ENCODE measurements around the gene HIBADH. TPM values are rescaled to one million over a fixed set of nuclear protein-coding genes. Genes with fewer than 3 reads are reported as not detected.

The HIBADH gene
- total RNA-seq, 1 experiment from 2014 or later = 23.2 TPM

GRCh38 chr7:27700501-27700900 lies 37.8 kb upstream of the HIBADH start:
- no CpG with 5 or more reads among the region's 6 CpGs for whole genome bisulfite sequencing (ENCODE audit: extremely low coverage, insufficient read length, low lambda C conversion rate)

More at GRCh38 chr7:27700501-27700900, 37.8 kb upstream of the HIBADH start:
- Histone ChIP-seq H3K4ac (ENCODE audit: low read depth, low read length) (no peak overlapping the region), H2AK5ac (ENCODE audit: insufficient read length, low read length) (no peak overlapping the region), H3K4me1 (ENCODE audit: insufficient read depth, low read length) (no peaks in the 10 kb centered on the region), H2BK5ac (ENCODE audit: insufficient read length, low read length) (no peak overlapping the region), H2BK12ac (ENCODE audit: insufficient read length, low read depth, low read length) (no peak overlapping the region), H3K9me3 (ENCODE audit: control insufficient read depth, low read depth, low read length) (no peaks in the 10 kb centered on the region), H2AFZ (ENCODE audit: low read length) (no peak overlapping the region), H3K79me1 (ENCODE audit: insufficient read depth, low read depth, low read length, poor library complexity, severe bottlenecking) (no peaks in the 10 kb centered on the region), H3K18ac (ENCODE audit: insufficient read length, low read depth, low read length) (no peak overlapping the region), H3K23me2 (ENCODE audit: insufficient read length, low read depth, low read length, poor library complexity, severe bottlenecking) (no peaks in the 10 kb centered on the region), H2BK15ac (ENCODE audit: low read depth, low read length) (no peak overlapping the region), H2BK20ac (ENCODE audit: low read depth, low read length, poor library complexity, severe bottlenecking) (no peak overlapping the region), H3K9ac (ENCODE audit: extremely low read depth, insufficient read length, low read length) (no peak overlapping the region), H3K23ac (ENCODE audit: insufficient read length, low read depth, low read length) (no peak overlapping the region), H3K27ac (ENCODE audit: insufficient read length, low read depth, low read length) (no peak overlapping the region), H2BK120ac (ENCODE audit: low read depth, low read length, poor library complexity, severe bottlenecking) (no peak overlapping the region), H4K91ac (ENCODE audit: insufficient read length, low read depth, low read length) (no peak overlapping the region), H3K14ac (ENCODE audit: insufficient read depth, low read length) (no peak overlapping the region), H3K4me2 (ENCODE audit: insufficient read depth, insufficient read length, low read length) (no peak overlapping the region), H3K27me3 (ENCODE audit: insufficient read depth, low read length) (no peaks in the 10 kb centered on the region), H3K79me2 (ENCODE audit: insufficient read depth, low read length) (no peaks in the 10 kb centered on the region), H4K20me1 (ENCODE audit: control insufficient read depth, insufficient read depth, insufficient read length) (no peaks in the 10 kb centered on the region), H4K8ac (replicated peaks; ENCODE audit: insufficient read length, low read depth, low read length) (no peak overlapping the region), H4K5ac (ENCODE audit: insufficient read length, low read depth, low read length) (no peak overlapping the region), H3K56ac (ENCODE audit: insufficient read length, low read depth, low read length) (no peak overlapping the region), H3T11ph (ENCODE audit: low read length) (no peak overlapping the region)
- TF ChIP-seq, protein P1, sequence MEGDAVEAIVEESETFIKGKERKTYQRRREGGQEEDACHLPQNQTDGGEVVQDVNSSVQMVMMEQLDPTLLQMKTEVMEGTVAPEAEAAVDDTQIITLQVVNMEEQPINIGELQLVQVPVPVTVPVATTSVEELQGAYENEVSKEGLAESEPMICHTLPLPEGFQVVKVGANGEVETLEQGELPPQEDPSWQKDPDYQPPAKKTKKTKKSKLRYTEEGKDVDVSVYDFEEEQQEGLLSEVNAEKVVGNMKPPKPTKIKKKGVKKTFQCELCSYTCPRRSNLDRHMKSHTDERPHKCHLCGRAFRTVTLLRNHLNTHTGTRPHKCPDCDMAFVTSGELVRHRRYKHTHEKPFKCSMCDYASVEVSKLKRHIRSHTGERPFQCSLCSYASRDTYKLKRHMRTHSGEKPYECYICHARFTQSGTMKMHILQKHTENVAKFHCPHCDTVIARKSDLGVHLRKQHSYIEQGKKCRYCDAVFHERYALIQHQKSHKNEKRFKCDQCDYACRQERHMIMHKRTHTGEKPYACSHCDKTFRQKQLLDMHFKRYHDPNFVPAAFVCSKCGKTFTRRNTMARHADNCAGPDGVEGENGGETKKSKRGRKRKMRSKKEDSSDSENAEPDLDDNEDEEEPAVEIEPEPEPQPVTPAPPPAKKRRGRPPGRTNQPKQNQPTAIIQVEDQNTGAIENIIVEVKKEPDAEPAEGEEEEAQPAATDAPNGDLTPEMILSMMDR (conservative IDR thresholded peaks at IDR 0.05) = no peak
- H3K27me3 Mint-ChIP-seq (ENCODE audit: low read depth) = 0 out of 2 replicates have a peak, but pooled peaks cover 1% of the 10 kb centered on the region
- no peaks in the 10 kb centered on the region for H3K36me3 Mint-ChIP-seq (ENCODE audit: insufficient read depth in 1 of 3, low read depth in 3 of 3)
- no peak for DNase-seq
- H3K9me3 Mint-ChIP-seq = no peaks in the 10 kb centered on the region
- H3K4me1 Mint-ChIP-seq = no peaks in the 10 kb centered on the region; a peak in 1 of 4 replicates
- H3K4me3 Mint-ChIP-seq = no peak overlapping the region
- no peak overlapping the region for H3K27ac Mint-ChIP-seq

All from H9 (cell line).